ENCODE data around the gene WHRN. TPM values are rescaled to one million over a fixed set of nuclear protein-coding genes. Genes with fewer than 3 reads are reported as not detected.

The WHRN gene
- polyA plus RNA-seq, 1 donor (not counting 4 experiments of a cell fraction or from before 2014, with no cell fraction given): 1.2 TPM

- H3K79me2 ChIP-seq (ENCODE audit: control insufficient read depth, insufficient read depth, low read length): no peaks in the 10 kb centered on the region
- H3K36me3 ChIP-seq (ENCODE audit: control insufficient read depth in 2 of 2, extremely low read depth in 1 of 2, insufficient read depth in 2 of 2, low read length in 2 of 2): no peaks in the 10 kb centered on the region
- DNase-seq (ENCODE audit: low read depth, low spot score) (no peak), FAIRE-seq (no peak)
- H2AFZ ChIP-seq (ENCODE audit: control insufficient read depth, low read length): no peak overlapping the region
- no peaks in the 10 kb centered on the region for H3K4me1 ChIP-seq (ENCODE audit: control insufficient read depth, extremely low read depth, insufficient read depth, low read length)
- H3K9me3 ChIP-seq (ENCODE audit: control insufficient read depth, low read depth, low read length): no peaks in the 10 kb centered on the region
- TF ChIP-seq CTCF (optimal IDR thresholded peaks at IDR 0.05 in 1 of 3, IDR thresholded peaks at IDR 0.05 in 1 of 3, conservative IDR thresholded peaks at IDR 0.05 in 1 of 3; ENCODE audit: extremely low read depth in 1 of 3, insufficient read depth in 2 of 3, low read length in 3 of 3) (no peak), EZH2 (IDR thresholded peaks at IDR 0.05; ENCODE audit: low read length) (no peak)
- H3K9me1 ChIP-seq (ENCODE audit: control insufficient read depth, extremely low read depth, insufficient read depth, low read length): no peaks in the 10 kb centered on the region
- dilution Hi-C loops (cut with MboI; ENCODE audit: extremely low pct_ligation_motif_present, low sequenced_read_pairs): no loop called here
- no peaks in the 10 kb centered on the region for H4K20me1 ChIP-seq (ENCODE audit: control insufficient read depth, extremely low read depth, insufficient read depth, low read length)
- H3K9ac ChIP-seq (ENCODE audit: control insufficient read depth, extremely low read depth, insufficient read depth, low read length): no peak overlapping the region
- H3K27ac ChIP-seq (ENCODE audit: control insufficient read depth, insufficient read depth, low read length): no peak overlapping the region
- no peaks in the 10 kb centered on the region for H3K27me3 ChIP-seq (ENCODE audit: control insufficient read depth, extremely low read depth, insufficient read depth, low read length)
- no peak overlapping the region for H3K4me3 ChIP-seq (ENCODE audit: control insufficient read depth in 2 of 3, extremely low read depth in 1 of 3, insufficient read depth in 2 of 3, low read depth in 1 of 3, low read length in 3 of 3)
- no peak overlapping the region for H3K4me2 ChIP-seq (ENCODE audit: control insufficient read depth, extremely low read depth, insufficient read depth, low read depth, low read length)
Measured at GRCh38 chr9:114416906-114417305, 88.4 kb downstream of the WHRN start.

DNA sequence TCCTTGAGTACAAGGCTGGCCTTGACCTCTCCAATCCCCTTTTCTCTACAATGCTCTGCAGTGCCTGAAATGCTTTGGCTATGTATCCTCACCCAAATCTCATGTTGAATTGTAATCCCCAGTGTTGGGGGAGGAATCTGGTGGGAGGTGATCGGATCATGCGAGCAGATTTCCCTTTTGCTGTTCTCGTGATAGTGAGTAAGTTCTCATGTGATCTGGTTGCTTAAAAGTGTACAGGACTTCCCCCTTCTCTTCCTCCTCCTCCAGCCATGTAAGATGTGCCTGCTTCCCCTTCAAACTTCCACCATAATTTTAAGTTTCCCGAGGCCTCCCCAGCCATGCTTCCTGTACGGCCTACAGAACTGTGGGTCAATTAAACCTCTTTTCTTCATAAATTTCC is 89.0 kb downstream of the WHRN start:
- Histone ChIP-seq H3K27me3 (ENCODE audit: control insufficient read depth, extremely low read depth, insufficient read depth, low read length) (no peaks in the 10 kb centered on the region), H3K79me2 (ENCODE audit: control insufficient read depth, insufficient read depth, low read length) (no peaks in the 10 kb centered on the region), H4K20me1 (ENCODE audit: control insufficient read depth, extremely low read depth, insufficient read depth, low read length) (no peaks in the 10 kb centered on the region), H3K4me1 (ENCODE audit: control insufficient read depth, extremely low read depth, insufficient read depth, low read length) (peaks cover 2% of the 10 kb centered on the region), H3K27ac (ENCODE audit: control insufficient read depth, insufficient read depth, low read length) (no peak overlapping the region), H3K9me1 (ENCODE audit: control insufficient read depth, extremely low read depth, insufficient read depth, low read length) (no peaks in the 10 kb centered on the region), H2AFZ (ENCODE audit: control insufficient read depth, low read length) (no peak overlapping the region), H3K9ac (ENCODE audit: control insufficient read depth, extremely low read depth, insufficient read depth, low read length) (no peak overlapping the region), H3K4me3 (ENCODE audit: control insufficient read depth in 2 of 3, extremely low read depth in 1 of 3, insufficient read depth in 2 of 3, low read depth in 1 of 3, low read length in 3 of 3) (no peak overlapping the region), H3K36me3 (ENCODE audit: control insufficient read depth in 2 of 2, extremely low read depth in 1 of 2, insufficient read depth in 2 of 2, low read length in 2 of 2) (no peaks in the 10 kb centered on the region), H3K4me2 (ENCODE audit: control insufficient read depth, extremely low read depth, insufficient read depth, low read depth, low read length) (no peak overlapping the region), H3K9me3 (ENCODE audit: control insufficient read depth, low read depth, low read length) (no peaks in the 10 kb centered on the region)
- no peak for DNase-seq (ENCODE audit: low read depth, low spot score)
- dilution Hi-C loops (cut with MboI; ENCODE audit: extremely low pct_ligation_motif_present, low sequenced_read_pairs): no loop called here
- no peak for FAIRE-seq
- TF ChIP-seq CTCF (optimal IDR thresholded peaks at IDR 0.05 in 1 of 3, IDR thresholded peaks at IDR 0.05 in 1 of 3, conservative IDR thresholded peaks at IDR 0.05 in 1 of 3; ENCODE audit: extremely low read depth in 1 of 3, insufficient read depth in 2 of 3, low read length in 3 of 3) (no peak), EZH2 (IDR thresholded peaks at IDR 0.05; ENCODE audit: low read length) (no peak)

Data from keratinocyte (primary cell).